Lower leg skin (tissue), 3 donors: Measurements from ENCODE around the gene TRAK1.

Source experiments
- POLR2A ChIP-seq, 2 donors: fragments of 450-650 bp; IDR thresholded peaks; one replicate each; pipeline ENCODE4 v1.6.1; 2016 to 2017; ENCODE audit warnings: antibody characterized with exemption in 2 of 2, mild to moderate bottlenecking in 1 of 2, moderate library complexity in 1 of 2
- TF ChIP-seq, protein P1 (sequence below), 3 donors: fragments of 450-650 bp; IDR thresholded peaks; one replicate each; pipeline ENCODE4 v1.5.1; 2016; ENCODE audit warnings: antibody characterized with exemption in 3 of 3, mild to moderate bottlenecking in 3 of 3, moderate library complexity in 2 of 3

DNA sequence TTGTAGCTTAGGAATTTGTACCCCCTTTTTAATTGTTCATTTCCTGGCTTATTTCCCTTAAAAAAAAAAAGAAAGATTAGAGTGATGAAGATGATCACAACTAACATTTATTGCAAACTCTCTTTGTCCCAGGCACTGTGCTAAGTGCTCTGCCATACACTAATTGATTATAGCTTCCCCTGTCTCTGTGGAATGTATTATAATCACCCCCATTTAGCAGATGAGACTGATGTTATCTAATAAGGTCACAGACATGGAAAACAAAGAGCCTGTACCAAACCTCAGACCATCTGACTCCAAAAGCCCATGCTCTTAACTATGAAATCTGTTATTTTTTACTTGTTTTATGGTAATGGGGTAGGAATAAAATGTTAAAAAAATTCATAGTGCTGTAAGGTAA lies 53.1 kb downstream of the TRAK1 start:
- no peak for TF ChIP-seq POLR2A (IDR thresholded peaks at IDR 0.05)
- TF ChIP-seq, protein P1, sequence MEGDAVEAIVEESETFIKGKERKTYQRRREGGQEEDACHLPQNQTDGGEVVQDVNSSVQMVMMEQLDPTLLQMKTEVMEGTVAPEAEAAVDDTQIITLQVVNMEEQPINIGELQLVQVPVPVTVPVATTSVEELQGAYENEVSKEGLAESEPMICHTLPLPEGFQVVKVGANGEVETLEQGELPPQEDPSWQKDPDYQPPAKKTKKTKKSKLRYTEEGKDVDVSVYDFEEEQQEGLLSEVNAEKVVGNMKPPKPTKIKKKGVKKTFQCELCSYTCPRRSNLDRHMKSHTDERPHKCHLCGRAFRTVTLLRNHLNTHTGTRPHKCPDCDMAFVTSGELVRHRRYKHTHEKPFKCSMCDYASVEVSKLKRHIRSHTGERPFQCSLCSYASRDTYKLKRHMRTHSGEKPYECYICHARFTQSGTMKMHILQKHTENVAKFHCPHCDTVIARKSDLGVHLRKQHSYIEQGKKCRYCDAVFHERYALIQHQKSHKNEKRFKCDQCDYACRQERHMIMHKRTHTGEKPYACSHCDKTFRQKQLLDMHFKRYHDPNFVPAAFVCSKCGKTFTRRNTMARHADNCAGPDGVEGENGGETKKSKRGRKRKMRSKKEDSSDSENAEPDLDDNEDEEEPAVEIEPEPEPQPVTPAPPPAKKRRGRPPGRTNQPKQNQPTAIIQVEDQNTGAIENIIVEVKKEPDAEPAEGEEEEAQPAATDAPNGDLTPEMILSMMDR (IDR thresholded peaks at IDR 0.05), result no peak
